DMS153 treated with DMSO at 0.1 percent for 48 hours (cell line): ENCODE measurements around the gene NAP1L4.
"Not testable (repeated sequence)": the region's sequence is repeated elsewhere in the genome, so short reads cannot be mapped to it uniquely, and the experiment has no call there.

Source experiments
- DNase-seq: peaks from one replicate; lab custom pipeline; 2025; ENCODE audit not compliant: unreplicated experiment; lab: John Stamatoyannopoulos, UW

The NAP1L4 gene

GRCh38 chr11:2911088-2911784, 80.9 kb downstream of the NAP1L4 start:
- no peak for DNase-seq

DNA sequence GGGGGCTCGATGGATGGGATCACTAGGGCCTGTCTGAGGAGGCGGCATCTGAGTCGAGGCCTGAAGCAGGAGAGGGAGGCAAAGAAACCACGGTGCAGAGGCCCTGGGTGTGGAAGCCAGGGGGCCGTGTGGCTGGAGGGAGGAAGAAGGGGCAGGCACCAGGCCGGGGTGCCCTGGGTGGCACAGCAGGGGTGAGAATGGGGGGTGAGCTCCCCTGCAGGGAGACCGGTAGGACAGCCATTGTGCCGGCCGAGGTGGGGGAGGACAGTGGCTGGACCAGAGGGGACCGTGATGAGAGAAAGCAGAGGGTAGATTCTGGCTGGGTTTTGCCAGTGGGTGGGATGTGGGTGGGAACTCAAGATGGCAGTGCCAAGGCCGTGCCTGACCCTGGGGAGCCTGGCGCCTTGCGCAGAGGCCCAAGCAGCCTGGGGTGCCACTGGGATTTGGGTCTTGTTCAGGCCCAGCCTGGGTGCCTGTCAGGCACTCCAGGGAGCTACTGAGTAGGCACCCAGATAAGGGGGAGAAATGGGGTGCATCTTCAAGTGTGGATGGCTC, 81.7 kb downstream of the NAP1L4 start:
- DNase-seq: no peak

DNA sequence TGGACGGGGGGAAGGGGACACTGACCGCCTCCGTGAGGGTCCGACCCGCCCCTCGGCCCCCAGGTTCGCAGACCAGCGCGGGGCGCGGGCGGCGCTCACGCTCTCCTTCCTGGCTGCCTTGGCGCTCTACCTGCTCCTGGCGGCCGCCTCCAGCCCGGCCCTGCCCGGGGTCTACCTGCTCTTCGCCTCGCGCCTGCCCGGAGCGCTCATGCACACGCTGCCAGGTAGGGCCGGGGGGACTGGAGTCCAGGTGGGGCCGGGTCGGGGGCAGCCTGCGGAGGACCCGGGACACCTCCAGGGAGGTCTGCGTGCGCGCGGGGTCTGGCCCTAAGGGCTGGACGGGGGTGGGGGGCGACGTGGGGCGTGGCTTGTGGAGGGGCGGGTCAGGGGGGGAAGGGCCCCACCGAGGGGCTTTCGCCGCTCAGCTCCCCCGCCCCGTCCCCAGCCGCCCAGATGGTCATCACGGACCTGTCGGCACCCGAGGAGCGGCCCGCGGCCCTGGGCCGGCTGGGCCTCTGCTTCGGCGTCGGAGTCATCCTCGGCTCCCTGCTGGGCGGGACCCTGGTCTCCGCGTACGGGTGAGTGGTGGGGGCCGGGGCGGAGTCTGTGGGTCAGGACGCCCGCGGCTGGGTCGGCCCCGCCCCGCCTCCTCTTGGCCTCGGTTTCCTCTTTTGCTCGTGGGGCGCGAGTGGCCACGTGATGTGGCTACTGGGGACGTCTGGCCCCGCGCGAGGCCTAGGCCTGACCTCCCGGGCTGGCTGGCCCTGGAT, 82.8 kb downstream of the NAP1L4 start:
- DNase-seq: no peak

- no peak for DNase-seq
Observed at GRCh38 chr11:2908130-2908529, 84.0 kb downstream of the NAP1L4 start.

DNA sequence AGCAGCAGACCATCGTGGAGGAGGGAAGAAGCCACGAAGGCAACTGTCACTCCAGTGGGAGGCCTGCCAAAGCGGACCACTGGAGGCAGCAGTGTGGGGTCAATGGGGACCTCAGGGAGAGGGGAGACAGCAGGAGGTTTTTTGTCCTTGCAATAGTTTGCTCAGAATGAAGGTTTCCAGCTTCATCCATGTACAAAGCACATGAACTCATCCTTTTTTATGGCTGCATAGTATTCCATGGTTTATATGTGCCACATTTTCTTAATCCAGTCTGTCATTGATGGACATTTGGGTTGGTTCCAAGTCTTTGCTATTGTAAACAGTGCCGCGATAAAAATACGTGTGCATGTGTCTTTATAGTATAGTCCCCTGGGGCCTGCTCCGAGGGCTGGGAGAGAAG, 86.8 kb downstream of the NAP1L4 start:
- DNase-seq: not testable (repeated sequence)

DNA sequence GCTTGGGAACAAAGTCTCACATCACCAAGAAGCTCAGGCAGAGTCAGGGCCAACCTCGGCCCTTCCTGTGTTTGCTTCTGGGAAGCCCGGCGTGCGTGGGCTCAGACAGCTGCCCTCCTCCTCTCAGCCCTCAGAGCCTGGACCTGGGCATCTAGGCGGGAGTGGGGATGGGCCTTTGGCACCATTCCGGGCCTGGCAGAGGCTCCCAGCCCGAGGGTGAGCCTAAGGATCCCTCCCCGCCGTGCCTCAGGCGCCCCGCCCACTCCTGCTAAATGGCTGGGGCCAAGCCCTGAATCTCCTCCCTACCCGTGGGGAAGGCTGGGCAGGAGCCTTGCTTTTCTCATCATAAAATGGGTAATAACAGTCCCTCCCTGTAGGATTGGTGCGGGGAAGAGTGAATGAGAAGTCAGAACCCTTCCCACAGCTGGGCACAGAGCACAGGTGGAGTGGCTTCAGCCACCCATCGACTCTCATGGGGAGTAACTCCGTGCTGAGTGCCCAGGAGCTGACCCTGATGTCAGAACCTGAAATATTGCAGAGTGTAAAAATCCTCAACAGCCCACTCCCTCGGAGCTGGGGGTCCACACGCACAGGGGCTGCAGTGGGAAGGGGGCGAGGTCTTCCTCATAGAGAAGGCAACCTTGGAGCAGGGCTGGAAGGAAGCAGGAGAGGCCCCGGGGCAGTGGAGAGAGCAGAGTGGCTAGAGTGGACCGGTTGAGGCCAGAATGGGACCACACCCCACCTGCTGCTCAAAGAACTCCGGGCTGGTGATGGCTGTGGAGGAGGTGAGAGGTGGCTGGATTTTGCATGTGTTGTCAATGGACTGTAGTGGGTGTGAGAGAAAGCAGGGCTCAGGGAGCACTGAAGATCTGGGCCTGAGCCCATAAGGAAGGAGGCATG, 87.7 kb downstream of the NAP1L4 start:
- DNase-seq: no peak

GRCh38 chr11:2903672-2904011, 88.5 kb downstream of the NAP1L4 start:
- no peak for DNase-seq

DNA sequence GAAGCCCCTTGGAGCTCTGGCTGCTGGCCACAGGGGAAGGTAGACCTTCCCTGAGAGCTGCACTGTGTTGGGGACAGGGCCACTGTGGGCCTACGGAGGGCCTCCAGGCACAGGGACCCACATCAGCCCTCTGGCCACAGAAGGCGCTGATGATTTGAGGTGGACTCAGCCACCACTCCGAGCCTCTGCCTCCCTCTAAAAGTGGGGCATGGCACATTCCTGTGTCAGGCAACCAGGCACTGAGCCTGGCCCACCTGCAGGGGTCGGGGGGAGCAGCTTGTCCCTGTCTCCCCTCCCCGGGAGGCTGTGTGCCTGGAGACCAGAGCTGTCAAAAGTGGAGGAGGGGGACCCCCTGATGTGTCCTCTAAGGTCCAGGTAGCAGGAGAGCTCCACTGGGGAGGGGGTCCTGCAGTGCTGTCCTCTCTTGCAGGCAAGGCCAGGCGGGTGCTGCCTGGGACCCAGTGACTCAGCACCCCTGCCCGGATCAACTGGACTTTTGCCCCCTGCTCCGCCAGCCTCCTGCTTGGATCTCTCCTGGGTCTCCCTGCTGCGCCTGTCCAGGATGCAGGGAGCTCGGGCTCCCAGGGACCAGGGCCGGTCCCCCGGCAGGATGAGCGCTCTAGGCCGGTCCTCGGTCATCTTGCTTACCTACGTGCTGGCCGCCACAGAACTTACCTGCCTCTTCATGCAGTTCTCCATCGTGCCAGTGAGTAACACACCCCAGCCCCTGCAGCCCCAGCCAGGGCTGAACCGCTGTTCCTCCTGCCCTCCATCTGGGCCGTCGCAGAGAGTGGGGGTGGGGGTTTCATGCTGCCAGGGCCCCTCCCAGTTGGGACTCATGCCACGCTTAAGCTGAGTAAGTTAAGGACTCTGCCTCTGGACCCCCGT, 89.1 kb downstream of the NAP1L4 start:
- no peak for DNase-seq

DNA sequence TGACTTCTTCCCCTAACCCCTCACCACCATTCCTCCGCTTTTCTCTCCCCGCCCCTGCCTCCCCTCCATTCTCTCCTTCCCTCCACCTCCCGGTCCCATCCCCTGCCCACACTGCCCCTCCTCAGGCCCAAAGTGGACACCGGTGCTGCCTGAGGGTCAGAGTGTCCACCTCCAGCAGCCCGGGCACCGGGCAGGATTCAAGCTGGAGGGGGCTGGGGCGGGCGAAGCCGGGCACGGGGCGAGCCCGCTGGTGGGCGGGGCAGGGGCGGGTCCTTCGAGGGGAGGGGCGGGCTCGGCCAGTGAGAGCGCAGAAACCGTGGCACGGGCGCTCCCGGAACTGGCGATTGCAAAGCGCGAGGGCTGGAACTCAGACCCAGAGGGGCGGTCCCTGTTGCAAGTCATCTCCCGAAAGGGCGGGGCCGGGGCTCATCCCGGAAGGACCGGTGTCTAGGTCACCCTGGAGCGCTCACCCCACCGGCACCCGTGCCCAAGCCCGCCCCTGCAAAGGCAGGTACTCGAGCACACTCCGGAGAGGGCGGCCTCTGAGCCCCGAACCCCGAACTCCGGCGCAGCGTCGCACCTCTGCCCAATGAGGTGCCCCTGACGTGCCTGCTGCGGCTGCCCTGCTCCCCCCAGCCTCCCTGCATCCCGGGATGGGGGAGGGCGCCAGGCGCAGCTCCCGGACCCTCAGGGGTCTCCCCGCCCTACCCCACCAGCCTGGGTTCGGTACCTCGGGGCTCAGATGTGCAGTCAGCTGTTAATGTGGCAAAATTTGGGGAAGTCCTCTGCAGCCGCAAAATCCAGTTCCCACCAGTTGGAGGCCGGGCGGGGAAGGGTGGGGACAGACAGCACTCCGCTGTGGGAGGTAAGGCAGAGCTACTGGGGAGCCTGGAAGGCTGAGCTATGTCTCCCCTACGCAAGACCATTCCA, 90.0 kb downstream of the NAP1L4 start:
- DNase-seq: peak; percentile 91

GRCh38 chr11:2901196-2901796, 90.8 kb downstream of the NAP1L4 start:
- DNase-seq: no peak

DNA sequence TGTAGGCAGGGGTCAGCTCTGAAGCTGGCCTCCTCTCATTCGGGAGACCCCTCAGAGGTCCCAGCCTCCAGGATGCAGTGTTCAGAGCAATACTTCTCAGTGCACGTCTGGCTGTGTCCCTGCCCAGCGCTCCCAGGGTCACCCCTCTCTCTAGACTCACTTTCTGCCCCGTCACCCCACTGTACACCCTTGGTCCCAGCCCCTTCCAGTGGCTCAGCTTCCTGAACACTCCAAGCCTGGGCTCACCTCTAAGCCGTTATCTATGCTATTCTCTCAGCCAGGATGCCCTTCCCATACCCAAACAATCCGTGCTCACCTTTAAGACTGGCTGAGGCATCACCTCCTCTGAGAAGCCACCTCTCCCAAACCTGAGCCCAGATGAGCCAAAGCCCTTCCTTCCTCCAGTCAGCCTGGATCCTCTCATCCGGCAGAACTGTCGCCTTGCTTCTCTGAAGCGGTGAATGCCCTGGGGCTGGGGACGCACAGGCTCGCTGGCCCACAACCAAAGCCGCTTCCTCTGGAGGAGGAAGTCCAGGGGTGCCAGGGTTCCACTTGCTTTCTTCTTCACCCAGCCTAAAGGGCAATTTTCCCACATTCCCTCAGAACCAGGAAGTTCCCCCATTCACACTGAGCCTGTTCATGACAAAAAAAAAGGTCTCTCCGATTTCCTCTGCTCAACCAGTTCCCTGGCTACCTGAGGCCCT, 92.9 kb downstream of the NAP1L4 start:
- DNase-seq: no peak

DNA sequence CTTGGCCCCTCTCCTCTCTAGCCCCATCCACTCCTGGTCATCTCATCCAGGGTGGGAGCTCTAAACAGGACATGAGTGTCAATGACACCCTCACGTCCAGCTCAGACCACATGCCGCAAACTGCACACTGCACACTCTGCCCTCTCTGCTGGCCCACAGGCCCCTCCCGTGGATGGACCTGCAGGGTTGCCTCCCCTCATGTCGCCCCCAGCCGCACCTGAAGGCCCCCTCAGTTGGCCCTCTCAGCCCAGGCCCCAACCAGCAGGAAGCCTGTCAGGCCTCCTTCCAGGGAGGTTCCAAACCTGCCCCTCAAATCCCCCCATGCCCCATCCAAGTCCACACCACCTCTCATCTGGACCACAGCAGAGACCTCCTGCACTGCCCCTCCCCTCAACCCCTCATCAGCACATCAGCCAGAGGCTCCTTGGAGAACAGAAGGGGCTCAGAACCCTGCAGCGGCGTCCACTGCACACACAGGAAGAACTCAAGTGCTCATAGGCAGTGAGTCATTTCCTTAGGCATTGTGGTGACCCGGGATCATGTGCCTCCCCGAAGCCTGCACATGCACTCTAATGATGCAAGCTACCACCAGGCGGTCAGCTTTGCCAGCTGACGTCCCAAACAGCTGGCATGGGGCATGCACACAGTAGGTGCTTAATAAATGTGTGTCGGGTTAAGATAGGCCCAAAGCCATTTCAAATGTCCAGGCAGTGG, 93.6 kb downstream of the NAP1L4 start:
- DNase-seq: peak; percentile 47

- no peak for DNase-seq
Observed at GRCh38 chr11:2897048-2897447, 95.1 kb downstream of the NAP1L4 start.

DNA sequence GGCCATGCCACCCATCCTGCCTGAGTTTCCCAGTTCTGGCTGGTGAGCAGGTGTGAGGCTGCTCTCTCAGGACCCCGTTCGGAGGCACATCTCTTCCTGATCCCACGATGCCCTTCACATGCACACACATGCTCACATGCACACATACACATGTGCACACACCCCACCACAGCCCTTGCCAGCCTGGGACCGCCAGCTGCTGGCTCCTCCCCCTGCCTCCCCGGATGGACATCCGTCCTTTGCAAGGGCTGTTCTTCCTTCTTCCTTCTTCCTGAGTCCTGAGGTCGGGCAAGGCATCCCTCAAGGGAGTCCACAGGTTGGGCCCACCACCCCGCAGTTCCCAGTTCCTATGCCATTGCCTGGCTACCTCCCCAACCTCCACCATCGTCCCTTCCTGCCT, 96.1 kb downstream of the NAP1L4 start:
- no peak for DNase-seq
